H9 (cell line): Measurements from ENCODE around the gene RALGAPA1. TPM values are rescaled to one million over a fixed set of nuclear protein-coding genes. Genes with fewer than 3 reads are reported as not detected.

ENCODE experiments used
- DNase-seq: peaks from one replicate; pipeline ENCODE4 v3.0.0-alpha.2; 2017
- H2AFZ ChIP-seq: one replicate; pipeline ENCODE4 v1.6.1; 2013; ENCODE audit warnings: mild to moderate bottlenecking, low read length, control low read depth, moderate library complexity
- H2AK5ac ChIP-seq: 2 replicates; pipeline ENCODE4 v1.6.1; 2013; ENCODE audit warnings: low read length, control low read depth, mixed read lengths; ENCODE audit not compliant: insufficient read length
- H2BK120ac ChIP-seq: one replicate; pipeline ENCODE4 v1.6.1; 2013; ENCODE audit warnings: low read depth, mild to moderate bottlenecking, low read length, control low read depth, inconsistent platforms; ENCODE audit not compliant: poor library complexity, severe bottlenecking
- H2BK12ac ChIP-seq: 2 replicates; pipeline ENCODE4 v1.6.1; 2013; ENCODE audit warnings: low read length, control low read depth, mixed read lengths, low read depth; ENCODE audit not compliant: insufficient read length
- H2BK15ac ChIP-seq: 2 replicates; pipeline ENCODE4 v1.6.1; 2013; ENCODE audit warnings: low read depth, low read length, control low read depth
- H2BK20ac ChIP-seq: one replicate; pipeline ENCODE4 v1.6.1; 2013; ENCODE audit warnings: low read depth, mild to moderate bottlenecking, low read length, control low read depth, inconsistent platforms; ENCODE audit not compliant: poor library complexity, severe bottlenecking
- H2BK5ac ChIP-seq: 2 replicates; pipeline ENCODE4 v1.6.1; 2013; ENCODE audit warnings: low read length, control low read depth, mixed read lengths; ENCODE audit not compliant: insufficient read length
- H3K14ac ChIP-seq: 2 replicates; pipeline ENCODE4 v1.6.1; 2013; ENCODE audit warnings: low read length, control low read depth; ENCODE audit not compliant: insufficient read depth
- H3K18ac ChIP-seq: 2 replicates; pipeline ENCODE4 v1.6.1; 2013; ENCODE audit warnings: low read depth, mild to moderate bottlenecking, mixed read lengths, low read length, control low read depth; ENCODE audit not compliant: insufficient read length
- H3K23ac ChIP-seq: 2 replicates; pipeline ENCODE4 v1.6.1; 2013; ENCODE audit warnings: low read length, control low read depth, mixed read lengths, low read depth; ENCODE audit not compliant: insufficient read length
- H3K23me2 ChIP-seq: 2 replicates; pipeline ENCODE4 v1.6.1; 2013; ENCODE audit warnings: low read depth, mild to moderate bottlenecking, mixed read lengths, low read length, control low read depth; ENCODE audit not compliant: insufficient read length, poor library complexity, severe bottlenecking
- H3K27ac ChIP-seq: 2 replicates; pipeline ENCODE4 v1.5.1; 2013; ENCODE audit warnings: low read length, control low read depth, mixed read lengths, low read depth; ENCODE audit not compliant: insufficient read length
- H3K27me3 ChIP-seq: 2 replicates; pipeline ENCODE4 v1.6.1; 2013; ENCODE audit warnings: low read length, control low read depth, inconsistent platforms; ENCODE audit not compliant: insufficient read depth
- H3K4ac ChIP-seq: 2 replicates; pipeline ENCODE4 v1.6.1; 2013; ENCODE audit warnings: low read depth, mild to moderate bottlenecking, control low read depth, inconsistent platforms, low read length, moderate library complexity
- H3K4me1 ChIP-seq: 2 replicates; pipeline ENCODE4 v1.6.1; 2013; ENCODE audit warnings: low read length, control low read depth, inconsistent platforms; ENCODE audit not compliant: insufficient read depth
- H3K4me2 ChIP-seq: 2 replicates; pipeline ENCODE4 v1.6.1; 2013; ENCODE audit warnings: low read length, control low read depth, mixed read lengths; ENCODE audit not compliant: insufficient read length, insufficient read depth
- H3K56ac ChIP-seq: 2 replicates; pipeline ENCODE4 v1.6.1; 2013; ENCODE audit warnings: low read depth, mild to moderate bottlenecking, mixed read lengths, low read length, control low read depth; ENCODE audit not compliant: insufficient read length
- H3K79me1 ChIP-seq: 2 replicates; pipeline ENCODE4 v1.6.1; 2013; ENCODE audit warnings: low read depth, mild to moderate bottlenecking, moderate library complexity, low read length, control low read depth, inconsistent platforms; ENCODE audit not compliant: insufficient read depth, poor library complexity, severe bottlenecking
- H3K79me2 ChIP-seq: 2 replicates; pipeline ENCODE4 v1.6.1; 2013; ENCODE audit warnings: low read length, control low read depth, inconsistent platforms; ENCODE audit not compliant: insufficient read depth
- H3K9ac ChIP-seq: 2 replicates; pipeline ENCODE4 v1.6.1; 2013; ENCODE audit warnings: low read length, control low read depth, mixed read lengths; ENCODE audit not compliant: insufficient read length; ENCODE audit errors: extremely low read depth
- H3K9me3 ChIP-seq: one replicate; pipeline ENCODE4 v1.6.1; 2013; ENCODE audit warnings: low read depth, low read length, inconsistent platforms; ENCODE audit not compliant: control insufficient read depth
- H3T11ph ChIP-seq: one replicate; pipeline ENCODE4 v1.6.1; 2013; ENCODE audit warnings: mild to moderate bottlenecking, low read length, control low read depth, inconsistent platforms
- H4K20me1 ChIP-seq: one replicate; pipeline ENCODE4 v1.6.1; 2013; ENCODE audit not compliant: control insufficient read depth, insufficient read length, insufficient read depth
- H4K5ac ChIP-seq: 2 replicates; pipeline ENCODE4 v1.6.1; 2013; ENCODE audit warnings: low read depth, mild to moderate bottlenecking, mixed read lengths, low read length, control low read depth; ENCODE audit not compliant: insufficient read length
- H4K8ac ChIP-seq: replicated peaks from 2 replicates; pipeline ENCODE4 v1.6.1; 2013; ENCODE audit warnings: low read length, control low read depth, mixed read lengths, low read depth; ENCODE audit not compliant: insufficient read length
- H4K91ac ChIP-seq: 2 replicates; pipeline ENCODE4 v1.6.1; 2013; ENCODE audit warnings: low read depth, mild to moderate bottlenecking, moderate library complexity, mixed read lengths, low read length, control low read depth; ENCODE audit not compliant: insufficient read length
- H3K27ac Mint-ChIP-seq, 3 experiments: 2 replicates in 2 of 3; 3 replicates in 1 of 3; pipeline ENCODE4 v1.8.0; 2020 to 2021; ENCODE audit warnings: mixed read lengths in 3 of 3, mild to moderate bottlenecking in 1 of 3, moderate library complexity in 1 of 3
- H3K27me3 Mint-ChIP-seq: 2 replicates; pipeline ENCODE4 v1.8.0; 2021; ENCODE audit warnings: low read depth, mild to moderate bottlenecking, moderate library complexity, mixed read lengths
- H3K36me3 Mint-ChIP-seq, 3 experiments: 2 replicates in 2 of 3; 3 replicates in 1 of 3; pipeline ENCODE4 v1.8.0; 2020 to 2021; ENCODE audit warnings: low read depth in 3 of 3, mixed read lengths in 3 of 3; ENCODE audit not compliant: insufficient read depth in 1 of 3
- H3K4me1 Mint-ChIP-seq, 2 experiments: 2 replicates each; pipeline ENCODE4 v1.8.0; 2020; ENCODE audit warnings: mixed read lengths in 2 of 2
- H3K4me3 Mint-ChIP-seq, 2 experiments: 2 replicates in 1 of 2; 3 replicates in 1 of 2; pipeline ENCODE4 v1.8.0; 2020 to 2021; ENCODE audit warnings: mild to moderate bottlenecking in 2 of 2, mixed read lengths in 2 of 2, moderate library complexity in 1 of 2
- H3K9me3 Mint-ChIP-seq, 2 experiments: 2 replicates in 1 of 2; 3 replicates in 1 of 2; pipeline ENCODE4 v1.8.0; 2020; ENCODE audit warnings: mild to moderate bottlenecking in 2 of 2, mixed read lengths in 2 of 2, moderate library complexity in 1 of 2
- CTCF ChIP-seq: fragments of 200-600 bp; sonication (generic); conservative IDR thresholded peaks from 3 replicates; pipeline ENCODE4 v1.8.0; 2021; ENCODE audit warnings: antibody characterized with exemption, mild to moderate bottlenecking
- WGBS: extraction: QIAGEN DNeasy Blood & Tissue Kit; methylation state at CpG from one replicate; pipeline ENCODE4 v1.1.7; 2013; ENCODE audit warnings: missing lambda C conversion rate, low lambda C conversion rate, mixed read lengths; ENCODE audit not compliant: insufficient read length; ENCODE audit errors: extremely low coverage; 5-methylcytosine and 5-hydroxymethylcytosine counted together
- total RNA-seq: library from RNA; stranded (reverse); gene quantifications from 2 replicates; pipeline ENCODE4 v1.2.1, GENCODE V29; 2021

Gene RALGAPA1
- total RNA-seq, 1 experiment from 2014 or later, result 29.8 TPM

DNA sequence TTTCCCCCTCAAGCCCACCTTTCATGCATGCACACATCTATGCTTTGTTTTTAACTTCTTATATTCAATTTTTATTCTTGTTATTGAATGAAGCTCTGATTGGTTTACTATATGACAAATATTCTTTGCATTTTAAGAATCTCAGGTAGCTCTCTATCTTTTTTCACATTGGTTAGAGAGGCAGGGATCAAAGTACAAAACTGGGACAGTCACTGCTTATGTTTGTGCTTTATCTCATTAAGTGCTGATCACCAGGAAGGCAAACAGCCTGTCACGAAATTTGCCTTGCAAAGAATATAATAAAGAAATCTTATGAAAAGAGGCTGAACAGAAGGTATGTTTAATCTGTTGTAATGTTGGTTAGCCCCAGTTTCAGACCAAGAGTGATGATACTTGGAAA lies 304.8 kb downstream of the RALGAPA1 start:
- H4K8ac ChIP-seq, result no peak overlapping the region
- H3T11ph ChIP-seq, result no peak overlapping the region
- H3K18ac ChIP-seq, result no peak overlapping the region
- H4K20me1 ChIP-seq, result no peaks in the 10 kb centered on the region
- no peak overlapping the region for H2BK20ac ChIP-seq
- H3K4me1 ChIP-seq, result no peaks in the 10 kb centered on the region
- no peak overlapping the region for H4K91ac ChIP-seq
- no peaks in the 10 kb centered on the region for H3K79me1 ChIP-seq
- H2AK5ac ChIP-seq, result no peak overlapping the region
- H2BK5ac ChIP-seq, result no peak overlapping the region
- no CpG with 5 or more reads among the region's 1 CpG for WGBS
- no peak overlapping the region for H2AFZ ChIP-seq
- no peak overlapping the region for H3K4ac ChIP-seq
- no peaks in the 10 kb centered on the region for H3K4me1 Mint-ChIP-seq
- H3K9me3 ChIP-seq, result no peaks in the 10 kb centered on the region
- H2BK120ac ChIP-seq, result no peak overlapping the region
- H2BK12ac ChIP-seq, result no peak overlapping the region
- no peaks in the 10 kb centered on the region for H3K27me3 ChIP-seq
- H3K79me2 ChIP-seq, result no peaks in the 10 kb centered on the region
- H3K23me2 ChIP-seq, result no peaks in the 10 kb centered on the region
- DNase-seq, result no peak
- H3K9ac ChIP-seq, result no peak overlapping the region
- H3K56ac ChIP-seq, result no peak overlapping the region
- H3K14ac ChIP-seq, result no peak overlapping the region
- peaks cover 1% of the 10 kb centered on the region for H3K27me3 Mint-ChIP-seq
- no peak overlapping the region for H2BK15ac ChIP-seq
- H3K4me2 ChIP-seq, result no peak overlapping the region
- H3K27ac ChIP-seq, result no peak overlapping the region
- H3K27ac Mint-ChIP-seq, result no peak overlapping the region
- H3K9me3 Mint-ChIP-seq, result peaks cover 0 to 4% of the 10 kb centered on the region in 2 experiments; a peak in 1 of 5 replicates
- no peaks in the 10 kb centered on the region for H3K36me3 Mint-ChIP-seq
- no peak overlapping the region for H3K4me3 Mint-ChIP-seq
- no peak overlapping the region for H3K23ac ChIP-seq
- TF ChIP-seq CTCF, result no peak
- no peak overlapping the region for H4K5ac ChIP-seq
